Lower leg skin (tissue), 3 donors: ENCODE measurements around the gene PCDH9.

Experiments
- CTCF ChIP-seq, 3 donors: fragments of 450-650 bp; IDR thresholded peaks; one replicate each; pipeline ENCODE4 v1.5.1; 2016; ENCODE audit warnings: antibody characterized with exemption in 3 of 3, mild to moderate bottlenecking in 3 of 3, moderate library complexity in 2 of 3
- POLR2A ChIP-seq, 2 donors: fragments of 450-650 bp; IDR thresholded peaks; one replicate each; pipeline ENCODE4 v1.6.1; 2016 to 2017; ENCODE audit warnings: antibody characterized with exemption in 2 of 2, mild to moderate bottlenecking in 1 of 2, moderate library complexity in 1 of 2

- TF ChIP-seq CTCF (IDR thresholded peaks at IDR 0.05) (no peak), POLR2A (IDR thresholded peaks at IDR 0.05) (no peak)
Measured at GRCh38 chr13:67120872-67121531, 109.1 kb downstream of the PCDH9 start.
